Brain microvascular endothelial cell (primary cell): Measurements from ENCODE around the gene PLVAP.

Source experiments
- DNase-seq: peaks from one replicate; pipeline ENCODE4 v3.0.0-alpha.2; 2020
- H3K27ac ChIP-seq: fragments of 250-450 bp; sonication (Bioruptor Pico); 2 replicates; pipeline ENCODE4 v1.5.1; 2020; ENCODE audit warnings: mild to moderate bottlenecking, moderate library complexity
- H3K27me3 ChIP-seq: fragments of 250-450 bp; sonication (Bioruptor Pico); replicated peaks from 2 replicates; pipeline ENCODE4 v1.5.1; 2020; ENCODE audit warnings: mild to moderate bottlenecking
- H3K36me3 ChIP-seq: fragments of 250-450 bp; sonication (Bioruptor Pico); replicated peaks from 2 replicates; pipeline ENCODE4 v1.5.1; 2020; ENCODE audit warnings: mild to moderate bottlenecking
- H3K4me3 ChIP-seq: 2 replicates; pipeline ENCODE4 v1.5.1; 2011; ENCODE audit warnings: low read depth, mild to moderate bottlenecking, control low read depth, low read length, moderate library complexity
- in situ Hi-C: cut with HindIII; loops from 2 replicates; pipeline ENCODE4 v1.10.0; 2017; ENCODE audit warnings: low sequenced_read_pairs, low pct_ligation_motif_present
- TF ChIP-seq, protein P1 (sequence below): IDR thresholded peaks from 2 replicates; pipeline ENCODE4 v1.5.1; 2011; ENCODE audit warnings: low read depth, mild to moderate bottlenecking, moderate library complexity, low read length, control low read depth, inconsistent platforms; ENCODE audit errors: missing control alignments

PLVAP gene

DNA sequence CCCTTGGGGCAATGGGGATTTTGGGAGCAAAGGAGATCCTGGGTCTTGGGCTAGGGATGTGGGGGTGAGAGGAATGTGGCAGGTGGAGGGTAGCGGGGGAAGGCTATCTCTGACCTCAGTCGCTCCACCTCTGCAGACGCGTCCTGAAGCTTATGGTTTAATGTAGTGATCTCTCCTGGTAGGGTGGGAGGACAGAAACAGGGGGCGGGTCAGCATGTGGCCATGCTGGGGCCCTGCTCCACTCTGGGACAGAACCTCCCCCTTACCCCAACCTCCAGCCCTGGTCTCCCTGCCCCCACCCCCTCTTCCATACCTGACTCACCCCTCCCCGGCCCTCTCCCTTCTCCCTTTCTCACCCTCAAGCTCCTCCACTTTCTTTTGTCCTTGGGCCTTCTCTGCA lies 26.9 kb upstream of the PLVAP start:
- in situ Hi-C loops, result no loop called here
- no peak for DNase-seq
- Histone ChIP-seq H3K27ac (no peak overlapping the region), H3K36me3 (no peaks in the 10 kb centered on the region), H3K4me3 (no peak overlapping the region), H3K27me3 (no peaks in the 10 kb centered on the region)
- TF ChIP-seq, protein P1, sequence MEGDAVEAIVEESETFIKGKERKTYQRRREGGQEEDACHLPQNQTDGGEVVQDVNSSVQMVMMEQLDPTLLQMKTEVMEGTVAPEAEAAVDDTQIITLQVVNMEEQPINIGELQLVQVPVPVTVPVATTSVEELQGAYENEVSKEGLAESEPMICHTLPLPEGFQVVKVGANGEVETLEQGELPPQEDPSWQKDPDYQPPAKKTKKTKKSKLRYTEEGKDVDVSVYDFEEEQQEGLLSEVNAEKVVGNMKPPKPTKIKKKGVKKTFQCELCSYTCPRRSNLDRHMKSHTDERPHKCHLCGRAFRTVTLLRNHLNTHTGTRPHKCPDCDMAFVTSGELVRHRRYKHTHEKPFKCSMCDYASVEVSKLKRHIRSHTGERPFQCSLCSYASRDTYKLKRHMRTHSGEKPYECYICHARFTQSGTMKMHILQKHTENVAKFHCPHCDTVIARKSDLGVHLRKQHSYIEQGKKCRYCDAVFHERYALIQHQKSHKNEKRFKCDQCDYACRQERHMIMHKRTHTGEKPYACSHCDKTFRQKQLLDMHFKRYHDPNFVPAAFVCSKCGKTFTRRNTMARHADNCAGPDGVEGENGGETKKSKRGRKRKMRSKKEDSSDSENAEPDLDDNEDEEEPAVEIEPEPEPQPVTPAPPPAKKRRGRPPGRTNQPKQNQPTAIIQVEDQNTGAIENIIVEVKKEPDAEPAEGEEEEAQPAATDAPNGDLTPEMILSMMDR, result no peak

DNA sequence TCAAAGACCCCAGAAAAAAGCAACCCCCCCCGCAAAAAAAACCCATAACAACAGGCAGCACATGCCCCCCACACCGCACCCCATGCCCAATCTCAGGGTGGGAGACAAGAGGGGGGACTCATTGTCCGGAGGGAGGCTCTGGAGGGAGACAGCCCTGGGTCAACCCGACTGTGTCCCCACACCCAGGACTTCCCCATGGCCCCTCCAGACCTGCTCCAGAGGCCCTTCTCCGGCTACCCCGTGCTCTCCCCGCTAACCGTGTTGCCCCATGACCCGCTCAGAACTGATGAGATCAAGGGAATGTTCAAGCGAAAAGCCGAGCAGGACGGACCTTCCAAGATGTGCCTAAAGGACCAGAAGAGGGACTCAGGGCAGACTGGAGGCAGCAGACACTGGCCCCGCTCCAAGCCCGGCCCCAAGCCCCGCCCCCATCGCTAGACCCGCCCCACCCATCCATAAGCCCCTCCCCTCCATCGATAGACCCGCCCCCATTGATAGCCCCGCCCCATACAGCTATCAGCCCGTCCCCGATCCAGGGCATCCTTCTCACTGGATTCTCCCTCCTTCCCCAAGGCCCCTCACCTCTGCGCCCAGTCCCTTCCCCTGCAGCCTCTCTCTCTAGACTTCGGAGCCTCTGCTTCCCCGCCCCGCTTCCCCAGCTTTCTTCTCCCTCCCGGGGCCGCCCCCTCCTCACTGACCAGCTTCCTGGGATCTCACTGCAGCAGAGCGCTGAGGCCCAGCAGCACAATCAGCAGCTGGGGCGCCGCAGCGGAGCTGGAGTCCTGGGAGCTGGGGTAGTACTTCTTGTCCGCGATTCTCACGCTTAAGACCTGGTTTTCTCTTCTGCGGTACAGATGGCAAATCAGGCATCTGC lies 26.1 kb upstream of the PLVAP start:
- peak overlapping the region; percentile 15 for H3K4me3 ChIP-seq
- TF ChIP-seq, protein P1, result no peak
- no peaks in the 10 kb centered on the region for H3K36me3 ChIP-seq
- no peaks in the 10 kb centered on the region for H3K27me3 ChIP-seq
- in situ Hi-C loops, result no loop called here
- no peak overlapping the region for H3K27ac ChIP-seq
- DNase-seq, result peak; percentile 7

DNA sequence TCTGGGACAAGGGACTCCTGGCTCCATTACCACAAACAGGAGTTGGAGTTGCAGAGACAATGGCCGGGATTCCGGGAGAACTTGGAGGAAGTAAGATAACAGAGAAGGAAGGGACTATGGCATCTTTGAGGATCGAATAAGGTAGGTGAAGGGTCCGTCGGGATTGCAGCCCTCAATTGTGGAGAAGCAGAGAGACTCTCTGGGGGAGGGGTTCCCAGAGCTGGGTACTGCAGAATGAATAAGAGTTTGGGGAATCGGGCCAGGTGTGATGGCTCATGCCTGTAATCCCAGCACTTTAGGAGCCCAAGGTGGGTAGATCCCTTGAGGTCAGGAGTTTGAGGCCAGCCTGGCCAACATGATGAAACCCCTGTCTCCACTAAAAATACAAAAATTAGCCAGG lies 24.5 kb upstream of the PLVAP start:
- TF ChIP-seq, protein P1, result no peak

DNA sequence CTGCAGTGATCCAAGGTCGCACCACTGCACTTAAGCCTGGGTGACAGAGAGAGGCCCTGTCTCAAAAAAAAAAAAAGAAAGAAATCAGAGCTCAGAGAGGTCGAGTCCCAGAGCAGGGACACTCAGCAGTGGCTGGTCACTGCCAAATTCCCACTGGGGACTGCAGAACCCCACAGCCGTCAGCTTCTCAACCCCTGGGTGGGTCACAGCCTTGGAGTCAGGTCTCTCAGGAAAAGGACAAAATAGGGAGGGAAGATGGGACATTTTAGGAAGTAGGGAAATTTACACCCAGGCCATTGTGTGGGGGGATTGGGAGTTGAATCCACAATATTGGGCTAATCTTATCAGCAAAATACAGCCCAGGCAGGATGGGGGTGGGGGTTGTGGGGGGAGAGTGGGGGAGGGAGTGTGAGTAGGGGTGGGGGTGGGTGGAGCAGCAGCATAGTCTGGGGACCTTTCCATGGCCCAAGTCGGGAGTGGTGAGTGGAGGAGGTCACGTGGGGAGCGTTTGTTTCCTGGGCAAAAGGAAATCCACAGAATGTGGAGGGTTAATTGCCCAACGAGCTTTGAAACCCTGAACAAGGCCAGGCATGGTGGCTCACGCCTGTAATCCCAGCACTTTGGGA lies 21.9 kb upstream of the PLVAP start:
- no peaks in the 10 kb centered on the region for H3K27me3 ChIP-seq
- DNase-seq, result no peak
- H3K27ac ChIP-seq, result no peak overlapping the region
- TF ChIP-seq, protein P1, result no peak
- in situ Hi-C loops, result no loop called here
- no peak overlapping the region for H3K4me3 ChIP-seq
- no peaks in the 10 kb centered on the region for H3K36me3 ChIP-seq

More for the DNA sequence above, 24.5 kb upstream of the PLVAP start:
- Histone ChIP-seq H3K27ac (no peak overlapping the region), H3K4me3 (no peak overlapping the region), H3K36me3 (no peaks in the 10 kb centered on the region), H3K27me3 (no peaks in the 10 kb centered on the region)
- DNase-seq, result no peak
- in situ Hi-C loops, result no loop called here

DNA sequence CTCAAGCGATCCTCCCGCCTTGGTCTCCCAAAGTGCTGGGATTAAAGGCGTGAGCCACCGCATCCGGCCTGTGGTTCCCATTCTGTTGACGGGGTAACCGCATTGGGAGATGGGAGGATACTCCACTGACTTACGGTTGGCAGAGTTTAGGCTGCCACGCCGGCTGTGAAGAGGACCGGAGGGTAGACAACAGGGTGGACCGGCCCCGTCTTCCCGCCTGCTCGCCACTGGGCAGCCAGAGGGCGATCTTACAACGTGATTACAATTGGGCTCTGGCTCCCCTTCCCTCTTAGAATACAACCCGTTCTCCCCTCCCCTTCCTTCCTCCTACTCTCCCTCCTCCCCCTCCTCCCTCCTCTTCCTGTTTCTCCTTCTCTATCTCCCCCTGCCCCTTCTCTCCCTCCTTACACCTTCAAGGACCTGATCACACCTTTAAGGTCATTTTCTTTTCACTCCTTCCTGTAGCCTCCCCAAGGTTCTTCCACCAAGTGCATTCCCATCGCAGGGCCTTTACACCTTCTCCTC lies 17.8 kb upstream of the PLVAP start:
- H3K4me3 ChIP-seq, result no peak overlapping the region
- TF ChIP-seq, protein P1, result peak; percentile 71
- no peak for DNase-seq
- no peaks in the 10 kb centered on the region for H3K36me3 ChIP-seq
- no peak overlapping the region for H3K27ac ChIP-seq
- H3K27me3 ChIP-seq, result no peaks in the 10 kb centered on the region
- in situ Hi-C loops, result no loop called here
